Measurements from ENCODE around the gene BOLA3.
A peak's percentile ranks its signal among the peaks of the same experiment; 100 is the strongest.
"Not testable (repeated sequence)": the region's sequence is repeated elsewhere in the genome, so short reads cannot be mapped to it uniquely, and the experiment has no call there.

BOLA3 gene

DNA sequence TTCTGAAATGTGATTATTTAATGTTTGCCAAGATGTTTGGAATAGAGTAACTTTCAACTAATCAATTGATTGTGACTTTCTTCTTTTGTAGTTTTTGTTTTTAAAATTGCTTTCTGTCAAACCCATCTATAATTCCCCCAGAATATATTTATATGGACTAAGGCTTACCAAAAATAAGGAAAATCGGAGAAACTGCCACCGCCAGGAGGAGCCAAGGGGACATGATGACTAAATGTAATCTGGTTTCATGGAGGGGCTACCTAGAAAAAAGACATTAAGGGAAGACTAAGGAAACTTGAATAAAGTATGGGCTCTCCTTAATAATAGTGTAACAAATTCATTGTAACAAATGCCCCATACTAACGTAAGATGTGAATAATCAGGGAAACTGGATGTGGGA, 19.5 kb downstream of the BOLA3 start:
- H3K23ac ChIP-seq (ENCODE audit: low read length), result no peak overlapping the region
- H2BK5ac ChIP-seq (ENCODE audit: low read depth, low read length, poor library complexity), result no peak overlapping the region
- H3K14ac ChIP-seq (ENCODE audit: low read length), result no peak overlapping the region
- H3K4me2 ChIP-seq (ENCODE audit: low read length), result no peak overlapping the region
- peaks cover 0 to 2% of the 10 kb centered on the region in 2 experiments for H3K36me3 ChIP-seq (ENCODE audit: control insufficient read depth in 1 of 2, insufficient read depth in 2 of 2, low read length in 2 of 2)
- no peak overlapping the region for H2BK120ac ChIP-seq (ENCODE audit: insufficient read depth, low read length, poor library complexity)
- no peak overlapping the region for H3K27ac ChIP-seq (ENCODE audit: low read depth, low read length)
- H4K12ac ChIP-seq (ENCODE audit: low read depth, low read length), result no peak overlapping the region
- no peak overlapping the region for H4K8ac ChIP-seq (ENCODE audit: low read depth, low read length)
- peaks cover 4 to 6% of the 10 kb centered on the region in 2 experiments for H3K4me1 ChIP-seq (ENCODE audit: control insufficient read depth in 1 of 2, insufficient read depth in 2 of 2, low read length in 2 of 2)
- no peak overlapping the region for H2AK5ac ChIP-seq (ENCODE audit: low read length)
- no peak overlapping the region for H3K4me3 ChIP-seq (ENCODE audit: low read depth, low read length)
- H4K91ac ChIP-seq (ENCODE audit: low read depth, low read length), result no peak overlapping the region
- no CpG with 5 or more reads among the region's 3 CpGs for WGBS (ENCODE audit: extremely low coverage, insufficient coverage, insufficient read length)
- no peak for DNase-seq
- no peak overlapping the region for H2AFZ ChIP-seq (ENCODE audit: insufficient read depth, low read length, poor library complexity)
- H3K4ac ChIP-seq (ENCODE audit: low read depth, low read length), result no peak overlapping the region
- H2BK12ac ChIP-seq (ENCODE audit: low read length), result no peak overlapping the region
- no peaks in the 10 kb centered on the region for H3K79me2 ChIP-seq (ENCODE audit: control insufficient read depth, insufficient read depth, low read length, poor library complexity)
- H3K9me3 ChIP-seq (ENCODE audit: insufficient read depth, low read depth, low read length), result peaks cover 1% of the 10 kb centered on the region
- no peaks in the 10 kb centered on the region for H3K27me3 ChIP-seq (ENCODE audit: insufficient read depth, low read length)
- no peak overlapping the region for H3K9ac ChIP-seq (ENCODE audit: low read length)
- H3K18ac ChIP-seq (ENCODE audit: low read length), result no peak overlapping the region
- H3K79me1 ChIP-seq (ENCODE audit: low read length), result no peaks in the 10 kb centered on the region

DNA sequence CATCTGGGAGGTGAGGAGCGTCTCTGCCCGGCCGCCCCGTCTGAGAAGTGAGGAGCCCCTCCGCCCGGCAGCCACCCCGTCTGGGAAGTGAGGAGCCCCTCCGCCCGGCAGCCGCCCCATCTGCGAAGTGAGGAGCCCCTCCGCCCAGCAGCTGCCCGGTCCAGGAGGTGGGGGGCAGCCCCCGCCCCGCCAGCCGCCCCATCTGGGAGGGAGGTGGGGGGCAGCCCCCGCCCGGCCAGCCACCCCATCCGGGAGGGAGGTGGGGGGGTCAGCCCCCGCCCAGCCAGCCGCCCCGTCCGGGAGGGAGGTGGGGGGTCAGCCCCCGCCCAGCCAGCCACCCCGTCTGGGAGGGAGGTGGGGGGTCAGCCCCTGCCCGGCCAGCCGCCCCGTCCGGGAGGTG, 23.8 kb downstream of the BOLA3 start:
- not testable (repeated sequence) for H3K23ac ChIP-seq (ENCODE audit: low read length); H2AFZ ChIP-seq (ENCODE audit: insufficient read depth, low read length, poor library complexity); H3K79me1 ChIP-seq (ENCODE audit: low read length); H3K9ac ChIP-seq (ENCODE audit: low read length); H3K4me1 ChIP-seq (ENCODE audit: control insufficient read depth in 1 of 2, insufficient read depth in 2 of 2, low read length in 2 of 2); H4K8ac ChIP-seq (ENCODE audit: low read depth, low read length); H3K4me3 ChIP-seq (ENCODE audit: low read depth, low read length); H4K91ac ChIP-seq (ENCODE audit: low read depth, low read length); H3K4me2 ChIP-seq (ENCODE audit: low read length); H3K27ac ChIP-seq (ENCODE audit: low read depth, low read length); H2BK12ac ChIP-seq (ENCODE audit: low read length); H3K4ac ChIP-seq (ENCODE audit: low read depth, low read length); H2AK5ac ChIP-seq (ENCODE audit: low read length); H3K36me3 ChIP-seq (ENCODE audit: control insufficient read depth in 1 of 2, insufficient read depth in 2 of 2, low read length in 2 of 2); H3K18ac ChIP-seq (ENCODE audit: low read length); H4K12ac ChIP-seq (ENCODE audit: low read depth, low read length); DNase-seq; H2BK5ac ChIP-seq (ENCODE audit: low read depth, low read length, poor library complexity); H3K79me2 ChIP-seq (ENCODE audit: control insufficient read depth, insufficient read depth, low read length, poor library complexity); H2BK120ac ChIP-seq (ENCODE audit: insufficient read depth, low read length, poor library complexity); H3K9me3 ChIP-seq (ENCODE audit: insufficient read depth, low read depth, low read length); H3K27me3 ChIP-seq (ENCODE audit: insufficient read depth, low read length); H3K14ac ChIP-seq (ENCODE audit: low read length)
- WGBS (ENCODE audit: extremely low coverage, insufficient coverage, insufficient read length), result no CpG with 5 or more reads among the region's 29 CpGs

DNA sequence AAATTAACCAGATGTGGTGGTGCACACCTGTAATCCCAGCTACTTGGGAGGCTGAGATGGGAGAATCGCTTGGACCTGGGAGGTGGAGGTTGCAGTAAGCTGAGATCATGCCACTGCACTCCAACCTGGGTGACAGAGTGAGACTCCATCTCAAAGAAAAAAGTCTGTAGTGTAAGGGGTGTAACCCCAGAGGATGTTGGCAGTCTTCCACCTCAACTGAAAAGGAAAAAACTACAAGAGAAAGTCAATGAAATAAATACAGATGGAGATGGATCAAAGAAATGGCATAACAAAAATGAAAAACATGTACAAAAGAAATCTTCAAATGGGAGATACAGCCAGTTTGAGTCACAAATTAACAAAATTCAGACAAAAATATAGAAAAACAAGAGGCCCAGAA, 25.9 kb downstream of the BOLA3 start:
- H2BK12ac ChIP-seq (ENCODE audit: low read length); H2BK120ac ChIP-seq (ENCODE audit: insufficient read depth, low read length, poor library complexity); H3K23ac ChIP-seq (ENCODE audit: low read length); H2BK5ac ChIP-seq (ENCODE audit: low read depth, low read length, poor library complexity); H2AFZ ChIP-seq (ENCODE audit: insufficient read depth, low read length, poor library complexity); H3K27me3 ChIP-seq (ENCODE audit: insufficient read depth, low read length); H3K9me3 ChIP-seq (ENCODE audit: insufficient read depth, low read depth, low read length); H3K4ac ChIP-seq (ENCODE audit: low read depth, low read length); H3K9ac ChIP-seq (ENCODE audit: low read length); H3K18ac ChIP-seq (ENCODE audit: low read length); H4K12ac ChIP-seq (ENCODE audit: low read depth, low read length); H3K79me2 ChIP-seq (ENCODE audit: control insufficient read depth, insufficient read depth, low read length, poor library complexity); H3K14ac ChIP-seq (ENCODE audit: low read length); H3K4me3 ChIP-seq (ENCODE audit: low read depth, low read length); H3K79me1 ChIP-seq (ENCODE audit: low read length); H4K91ac ChIP-seq (ENCODE audit: low read depth, low read length); DNase-seq; H3K4me2 ChIP-seq (ENCODE audit: low read length); H3K4me1 ChIP-seq (ENCODE audit: control insufficient read depth in 1 of 2, insufficient read depth in 2 of 2, low read length in 2 of 2); H3K27ac ChIP-seq (ENCODE audit: low read depth, low read length); H2AK5ac ChIP-seq (ENCODE audit: low read length); H3K36me3 ChIP-seq (ENCODE audit: control insufficient read depth in 1 of 2, insufficient read depth in 2 of 2, low read length in 2 of 2); H4K8ac ChIP-seq (ENCODE audit: low read depth, low read length): not testable (repeated sequence)
- WGBS (ENCODE audit: extremely low coverage, insufficient coverage, insufficient read length), result no CpG with 5 or more reads among the region's 1 CpG

DNA sequence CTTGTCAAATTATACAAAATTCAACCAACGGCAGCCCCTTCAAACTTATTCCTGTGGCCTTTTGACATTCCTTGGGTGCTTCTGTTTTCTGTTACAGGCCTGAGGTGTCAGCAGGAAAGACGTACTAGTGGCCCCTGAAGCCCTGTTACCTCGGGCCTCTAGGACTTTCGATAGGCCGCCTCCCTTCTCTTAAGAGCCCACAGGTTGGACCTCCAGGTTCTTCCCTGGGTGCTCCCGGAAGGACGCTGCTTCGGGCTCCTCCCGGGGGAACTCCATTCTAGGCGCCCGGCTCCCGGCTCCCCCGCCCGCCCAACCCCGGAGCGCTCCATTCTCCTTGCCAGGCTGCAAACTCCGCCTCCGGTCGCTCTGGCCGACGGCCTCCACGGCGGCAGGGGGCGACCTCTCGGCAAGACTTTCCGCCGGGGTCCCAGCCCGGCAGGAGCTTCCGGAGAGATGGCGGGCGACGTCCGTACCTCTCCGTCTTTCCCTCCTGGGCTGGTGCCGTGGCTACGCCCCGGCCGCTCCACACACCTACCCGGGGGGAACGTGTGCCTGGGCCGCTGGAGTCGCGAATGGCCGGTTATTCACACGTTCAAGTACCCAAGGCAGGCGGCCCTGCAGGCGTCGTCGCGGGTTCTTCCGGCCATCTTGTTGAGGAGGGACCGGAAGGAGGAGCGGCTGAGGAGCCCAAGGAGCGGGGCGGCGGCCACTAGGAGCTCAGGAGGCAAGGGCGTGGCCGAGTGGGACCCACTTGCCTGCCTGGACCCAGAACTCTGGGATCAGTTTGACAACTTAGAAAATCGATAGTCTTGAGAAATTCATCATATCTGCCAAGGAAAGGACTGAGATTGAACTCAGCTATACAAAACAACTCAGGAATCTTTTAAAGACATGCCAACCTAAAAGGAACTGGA, 27.5 kb downstream of the BOLA3 start:
- H3K4me1 ChIP-seq (ENCODE audit: control insufficient read depth in 1 of 2, insufficient read depth in 2 of 2, low read length in 2 of 2), result peaks cover 0 to 2% of the 10 kb centered on the region in 2 experiments
- H3K27me3 ChIP-seq (ENCODE audit: insufficient read depth, low read length), result no peaks in the 10 kb centered on the region
- H3K79me1 ChIP-seq (ENCODE audit: low read length), result peaks cover 2% of the 10 kb centered on the region
- peak overlapping the region; percentile 57 for H3K4me2 ChIP-seq (ENCODE audit: low read length)
- no CpG with 5 or more reads among the region's 59 CpGs for WGBS (ENCODE audit: extremely low coverage, insufficient coverage, insufficient read length)
- peaks cover 1% of the 10 kb centered on the region for H3K9me3 ChIP-seq (ENCODE audit: insufficient read depth, low read depth, low read length)
- peaks cover 0 to 2% of the 10 kb centered on the region in 2 experiments for H3K36me3 ChIP-seq (ENCODE audit: control insufficient read depth in 1 of 2, insufficient read depth in 2 of 2, low read length in 2 of 2)
- peak overlapping the region; percentile 98 for H3K14ac ChIP-seq (ENCODE audit: low read length)
- H2AK5ac ChIP-seq (ENCODE audit: low read length), result no peak overlapping the region
- peak overlapping the region; percentile 95 for H3K18ac ChIP-seq (ENCODE audit: low read length)
- H3K79me2 ChIP-seq (ENCODE audit: control insufficient read depth, insufficient read depth, low read length, poor library complexity), result peaks cover 2% of the 10 kb centered on the region
- H4K91ac ChIP-seq (ENCODE audit: low read depth, low read length), result peak overlapping the region; percentile 96
- no peak overlapping the region for H2BK12ac ChIP-seq (ENCODE audit: low read length)
- peak overlapping the region; percentile 97 for H2AFZ ChIP-seq (ENCODE audit: insufficient read depth, low read length, poor library complexity)
- peak overlapping the region; percentile 99 for H4K12ac ChIP-seq (ENCODE audit: low read depth, low read length)
- peak; percentile 63 to 79 for DNase-seq
- peak overlapping the region; percentile 100 for H4K8ac ChIP-seq (ENCODE audit: low read depth, low read length)
- H2BK5ac ChIP-seq (ENCODE audit: low read depth, low read length, poor library complexity), result peak overlapping the region; percentile 92
- peak overlapping the region; percentile 94 for H2BK120ac ChIP-seq (ENCODE audit: insufficient read depth, low read length, poor library complexity)
- H3K27ac ChIP-seq (ENCODE audit: low read depth, low read length), result peak overlapping the region; percentile 66
- H3K4ac ChIP-seq (ENCODE audit: low read depth, low read length), result peak overlapping the region; percentile 91
- H3K4me3 ChIP-seq (ENCODE audit: low read depth, low read length), result peak overlapping the region; percentile 85
- H3K23ac ChIP-seq (ENCODE audit: low read length), result no peak overlapping the region
- H3K9ac ChIP-seq (ENCODE audit: low read length), result peak overlapping the region; percentile 74

Data from trophoblast cell (in vitro differentiated cells and primary cell).